ENCODE results near the gene KRT72.

KRT72 gene

GRCh38 chr12:52575948-52576347 lies 25.3 kb downstream of the KRT72 start:
- FAIRE-seq = no peak

GRCh38 chr12:52575256-52575655 lies 26.0 kb downstream of the KRT72 start:
- no peak for FAIRE-seq

- no peak for FAIRE-seq
Observed at GRCh38 chr12:52573743-52574142, 27.5 kb downstream of the KRT72 start, which contains the start of gene KRT74. Gene KRT74 (minus strand): TSS chr12:52573843. CDS start chr12:52573777, 66 bp downstream.

- FAIRE-seq = no peak
Observed at GRCh38 chr12:52573306-52573705, 28.0 kb downstream of the KRT72 start.

- FAIRE-seq = no peak
Observed at GRCh38 chr12:52570511-52570910, 30.8 kb downstream of the KRT72 start.

- no peak for FAIRE-seq
Observed at GRCh38 chr12:52568111-52568510, 33.2 kb downstream of the KRT72 start.

GRCh38 chr12:52566847-52567291 lies 34.4 kb downstream of the KRT72 start:
- FAIRE-seq = no peak

- no peak for FAIRE-seq
Observed at GRCh38 chr12:52564582-52564981, 36.7 kb downstream of the KRT72 start.

- FAIRE-seq = no peak
Observed at GRCh38 chr12:52561880-52562449, 39.3 kb downstream of the KRT72 start.

- no peak for FAIRE-seq
Observed at GRCh38 chr12:52559979-52560378, 41.3 kb downstream of the KRT72 start.

GRCh38 chr12:52558781-52559445 lies 42.4 kb downstream of the KRT72 start:
- FAIRE-seq = no peak

GRCh38 chr12:52557476-52557875 lies 43.8 kb downstream of the KRT72 start:
- FAIRE-seq = no peak

GRCh38 chr12:52555577-52555976 lies 45.7 kb downstream of the KRT72 start:
- FAIRE-seq = no peak

- no peak for FAIRE-seq
Observed at GRCh38 chr12:52552681-52553195, 48.5 kb downstream of the KRT72 start, which contains the start of gene KRT71. Gene KRT71 (minus strand): TSS chr12:52553145. CDS start chr12:52553077, 68 bp downstream.

GRCh38 chr12:52552055-52552454 lies 49.2 kb downstream of the KRT72 start:
- no peak for FAIRE-seq

- FAIRE-seq = no peak
Observed at GRCh38 chr12:52551216-52551865, 49.9 kb downstream of the KRT72 start.

- no peak for FAIRE-seq
Observed at GRCh38 chr12:52546126-52546525, 55.1 kb downstream of the KRT72 start.

GRCh38 chr12:52543985-52544883 lies 57.0 kb downstream of the KRT72 start:
- no peak for FAIRE-seq

- FAIRE-seq = no peak
Observed at GRCh38 chr12:52542785-52543318, 58.4 kb downstream of the KRT72 start.

- FAIRE-seq = no peak
Observed at GRCh38 chr12:52542157-52542556, 59.1 kb downstream of the KRT72 start.

- no peak for FAIRE-seq
Observed at GRCh38 chr12:52541709-52542108, 59.6 kb downstream of the KRT72 start.

- FAIRE-seq = no peak
Observed at GRCh38 chr12:52540531-52540930, 60.7 kb downstream of the KRT72 start.

- FAIRE-seq = no peak
Observed at GRCh38 chr12:52539821-52540173, 61.5 kb downstream of the KRT72 start.
